HCT116 (cell line): ENCODE measurements around the gene RPRD1B. TPM values are rescaled to one million over a fixed set of nuclear protein-coding genes. Genes with fewer than 3 reads are reported as not detected.

Experiments used
- ATAC-seq: fragments of 200-7000 bp; cut with Tn5 transposase; 2 replicates; pipeline ENCODE4 v1.9.1; 2020; ENCODE audit warnings: mild to moderate bottlenecking, moderate library complexity
- BruUV-seq: library from RNA; stranded (reverse); fragments of 400-500 nt; replicated peaks from 2 replicates; lab custom pipeline; 2021; lab: Mats Ljungman, UMichigan
- CTCF ChIA-PET: fragments of 300-600 bp; sonication (Branson Sonifier 250); formaldehyde crosslinking; loops from one replicate; lab custom pipeline; 2021; ENCODE audit warnings: antibody characterized with exemption; lab: Charles Lee
- POLR2A ChIA-PET: fragments of 300-600, 350-600 bp; sonication (Branson Sonifier 250); formaldehyde crosslinking; loops from one replicate; lab custom pipeline; 2021; ENCODE audit warnings: antibody characterized with exemption; lab: Charles Lee
- RAD21 ChIA-PET, 2 experiments: fragments of 300-600 bp; sonication (Branson Sonifier 250); formaldehyde crosslinking; loops; one replicate each; lab custom pipeline; 2023; ENCODE audit warnings: low total read pairs in 2 of 2; ENCODE audit not compliant: uncharacterized antibody in 2 of 2, unreplicated experiment in 2 of 2, low non-redundant PET in 1 of 2; lab: Charles Lee
- DNase-seq: peaks from one replicate; pipeline ENCODE4 v3.0.0-alpha.2; 2010; ENCODE audit warnings: low read depth, low spot score
- H2AFZ ChIP-seq: fragments of 200-600 bp; shearing (Covaris generic), sonication (generic); 2 replicates; pipeline ENCODE4 v1.6.1; 2017; ENCODE audit warnings: low read depth, mixed run types, mixed read lengths, antibody characterized with exemption, low read length; ENCODE audit not compliant: poor library complexity, severe bottlenecking
- H3K27ac ChIP-seq: 2 replicates; pipeline ENCODE4 v1.5.1; 2012; ENCODE audit warnings: low read depth, low read length
- H3K27me3 ChIP-seq: fragments of 200-600 bp; sonication (generic); 2 replicates; pipeline ENCODE4 v1.6.1; 2016; ENCODE audit warnings: mixed run types, low read length, mixed read lengths; ENCODE audit not compliant: insufficient read depth
- H3K36me3 ChIP-seq, 2 experiments: fragments of 200-500 bp in 1 of 2; fragments of 200-600 bp in 1 of 2; sonication (Bioruptor generic) in 1 of 2; sonication (generic) in 1 of 2; 2 replicates each; pipeline versions ENCODE4 v1.5.1 to v1.6.1; 2014 to 2016; ENCODE audit warnings: low read length in 2 of 2, inconsistent platforms in 1 of 2, mixed read lengths in 1 of 2, mixed run types in 1 of 2; ENCODE audit not compliant: insufficient read depth in 2 of 2, control insufficient read depth in 1 of 2
- H3K4me1 ChIP-seq, 2 experiments: fragments of 200-600 bp in 1 of 2; sonication (generic) in 1 of 2; 2 replicates each; pipeline versions ENCODE4 v1.5.1 to v1.6.1; 2012 to 2017; ENCODE audit warnings: low read length in 2 of 2, inconsistent platforms in 1 of 2, mild to moderate bottlenecking in 1 of 2, mixed read lengths in 1 of 2, mixed run types in 1 of 2, moderate library complexity in 1 of 2; ENCODE audit not compliant: insufficient read depth in 2 of 2, control insufficient read depth in 1 of 2
- H3K4me2 ChIP-seq: fragments of 200-600 bp; sonication (generic); 2 replicates; pipeline ENCODE4 v1.6.1; 2017; ENCODE audit warnings: mixed run types, low read length, mixed read lengths
- H3K4me3 ChIP-seq, 2 experiments: fragments of 200-600 bp in 1 of 2; sonication (generic) in 1 of 2; replicated peaks in 1 of 2; 2 replicates each; pipeline ENCODE4 v1.5.1; 2011 to 2016; ENCODE audit warnings: low read length in 2 of 2, control low read depth in 1 of 2, low read depth in 1 of 2, mild to moderate bottlenecking in 1 of 2, mixed read lengths in 1 of 2, mixed run types in 1 of 2
- H3K79me2 ChIP-seq: fragments of 200-600 bp; sonication (generic); 2 replicates; pipeline ENCODE4 v1.6.1; 2017; ENCODE audit warnings: mild to moderate bottlenecking, mixed run types, low read length, moderate library complexity, mixed read lengths; ENCODE audit not compliant: insufficient read depth
- H3K9ac ChIP-seq: fragments of 200-600 bp; sonication (generic); 2 replicates; pipeline ENCODE4 v1.6.1; 2016; ENCODE audit warnings: low read length, mixed read lengths
- H3K9me2 ChIP-seq: fragments of 200-600 bp; sonication (generic), shearing (Covaris generic); 2 replicates; pipeline ENCODE4 v1.6.1; 2017; ENCODE audit warnings: mixed run types, mild to moderate bottlenecking, moderate library complexity; ENCODE audit not compliant: insufficient read depth
- H3K9me3 ChIP-seq, 2 experiments: fragments of 200-500 bp in 1 of 2; fragments of 200-600 bp in 1 of 2; sonication (Bioruptor generic) in 1 of 2; sonication (generic) in 1 of 2; 2 replicates each; pipeline ENCODE4 v1.6.1; 2014 to 2017; ENCODE audit warnings: low read length in 2 of 2, mixed read lengths in 2 of 2, inconsistent platforms in 1 of 2, low read depth in 1 of 2, mild to moderate bottlenecking in 1 of 2, mixed run types in 1 of 2, moderate library complexity in 1 of 2; ENCODE audit not compliant: control insufficient read depth in 1 of 2, insufficient read depth in 1 of 2
- H4K20me1 ChIP-seq: fragments of 200-600 bp; sonication (generic), shearing (Covaris generic); 2 replicates; pipeline ENCODE4 v1.6.1; 2017; ENCODE audit warnings: mixed run types, mild to moderate bottlenecking, moderate library complexity; ENCODE audit not compliant: insufficient read depth
- ATF3 ChIP-seq: IDR thresholded peaks from 2 replicates; pipeline ENCODE4 v1.6.1; 2012
- CBX3 ChIP-seq: IDR thresholded peaks from 2 replicates; pipeline ENCODE4 v1.6.1; 2012; ENCODE audit warnings: low read depth
- CEBPB ChIP-seq: IDR thresholded peaks from 2 replicates; pipeline ENCODE4 v1.6.1; 2012; ENCODE audit warnings: low read depth
- CTCF ChIP-seq, 3 experiments: fragments of 200-600 bp in 1 of 3; sonication (generic) in 1 of 3; IDR thresholded peaks in 2 of 3; conservative IDR thresholded peaks in 1 of 3; 2 replicates each; pipeline ENCODE4 v1.5.1; 2012 to 2017; ENCODE audit warnings: low read depth in 2 of 3, low read length in 2 of 3, antibody characterized with exemption in 1 of 3, borderline replicate concordance in 1 of 3, control low read depth in 1 of 3, mild to moderate bottlenecking in 1 of 3, mixed read lengths in 1 of 3, mixed run types in 1 of 3, moderate library complexity in 1 of 3; ENCODE audit not compliant: insufficient read depth in 1 of 3
- ELF1 ChIP-seq: IDR thresholded peaks from 2 replicates; pipeline ENCODE4 v1.6.1; 2012; ENCODE audit warnings: low read depth, borderline replicate concordance
- EZH2phosphoT487 ChIP-seq: fragments of 200-600 bp; IDR thresholded peaks from 2 replicates; pipeline ENCODE4 v1.6.1; 2018; ENCODE audit warnings: antibody characterized with exemption, borderline replicate concordance
- FOSL1 ChIP-seq: IDR thresholded peaks from 2 replicates; pipeline ENCODE4 v1.6.1; 2012; ENCODE audit warnings: low read depth
- JUND ChIP-seq: IDR thresholded peaks from 2 replicates; pipeline ENCODE4 v1.6.1; 2012
- MAX ChIP-seq: IDR thresholded peaks from 2 replicates; pipeline ENCODE4 v1.6.1; 2012
- POLR2A ChIP-seq: IDR thresholded peaks from 2 replicates; pipeline ENCODE4 v1.7.0; 2011; ENCODE audit warnings: borderline replicate concordance; ENCODE audit not compliant: insufficient read depth, insufficient read length; ENCODE audit errors: extremely low read depth
- POLR2AphosphoS5 ChIP-seq: IDR thresholded peaks from 2 replicates; pipeline ENCODE4 v1.6.1; 2011; ENCODE audit warnings: mild to moderate bottlenecking, low read depth, low read length, moderate library complexity
- RAD21 ChIP-seq: IDR thresholded peaks from 2 replicates; pipeline ENCODE4 v1.6.1; 2012; ENCODE audit warnings: low read depth, mild to moderate bottlenecking
- REST ChIP-seq: IDR thresholded peaks from 2 replicates; pipeline ENCODE4 v1.6.1; 2012; ENCODE audit warnings: low read depth
- SIN3A ChIP-seq: IDR thresholded peaks from 2 replicates; pipeline ENCODE4 v1.6.1; 2012; ENCODE audit warnings: low read depth
- SRF ChIP-seq: IDR thresholded peaks from 2 replicates; pipeline ENCODE4 v1.6.1; 2012; ENCODE audit warnings: low read depth
- TCF7L2 ChIP-seq: IDR thresholded peaks from 2 replicates; pipeline ENCODE4 v1.7.0; 2011; ENCODE audit warnings: borderline replicate concordance, inconsistent platforms; ENCODE audit not compliant: insufficient read depth, insufficient read length; ENCODE audit errors: extremely low read depth
- YY1 ChIP-seq: IDR thresholded peaks from 2 replicates; pipeline ENCODE4 v1.6.1; 2011; ENCODE audit warnings: low read length, low read depth, moderate library complexity, mild to moderate bottlenecking; ENCODE audit not compliant: insufficient replicate concordance; ENCODE audit errors: extremely low read depth
- ZBTB33 ChIP-seq: IDR thresholded peaks from 2 replicates; pipeline ENCODE4 v1.6.1; 2011; ENCODE audit warnings: mild to moderate bottlenecking, low read length, moderate library complexity; ENCODE audit not compliant: insufficient replicate concordance; ENCODE audit errors: extremely low read depth
- ZFX ChIP-seq: fragments of 450-650 bp; IDR thresholded peaks from 2 replicates; pipeline ENCODE4 v1.6.1; 2017
- intact Hi-C: fragments of 100-400 bp; cut with micrococcal nuclease; formaldehyde crosslinking; loops from 2 replicates; pipeline ENCODE4 v1.10.0; 2022
- total RNA-seq: library from RNA; stranded (reverse); gene quantifications from one replicate; pipeline ENCODE4 v1.2.1, GENCODE V29; 2021; ENCODE audit not compliant: unreplicated experiment

Gene RPRD1B
- total RNA-seq, 1 experiment from 2014 or later = 30.7 TPM

- Histone ChIP-seq H3K36me3 (peaks cover 42 to 43% of the 10 kb centered on the region in 2 experiments; a peak in 3 of 4 replicates), H3K9me2 (no peaks in the 10 kb centered on the region)
These were observed 41.6 kb upstream of the RPRD1B start for GRCh38 chr20:37991908-37992307.

More at GRCh38 chr20:37991908-37992307, 41.6 kb upstream of the RPRD1B start:
- H3K27ac ChIP-seq = no peak overlapping the region
- DNase-seq (no peak), ATAC-seq (no peak)
- ChIA-PET RAD21 (no interaction called here), POLR2A (no interaction called here), CTCF (interaction anchor here (1.0 kb wide), 1 partner anchor 428 kb away, joined by 5 read pairs; no protein-coding TSS in a partner anchor)
- no peaks in the 10 kb centered on the region for H4K20me1 ChIP-seq
- no peak overlapping the region for H3K4me3 ChIP-seq
- H3K9ac ChIP-seq = no peak overlapping the region
- intact Hi-C loops = loop anchor here (1.0 kb wide), 1 partner anchor 428 kb away; no protein-coding TSS in a partner anchor
- no peak overlapping the region for H2AFZ ChIP-seq
- H3K79me2 ChIP-seq = no peaks in the 10 kb centered on the region
- TF ChIP-seq RAD21 (no peak), ELF1 (no peak), YY1 (no peak), CTCF (IDR thresholded peaks at IDR 0.05 in 2 of 3, conservative IDR thresholded peaks at IDR 0.05 in 1 of 3; ENCODE audit: borderline replicate concordance in 1 of 3, insufficient read depth in 1 of 3, low read depth in 2 of 3, low read length in 2 of 3) (no peak), ZBTB33 (no peak), CBX3 (no peak), SIN3A (no peak), FOSL1 (no peak), EZH2phosphoT487 (no peak), REST (no peak), POLR2A (no peak), POLR2AphosphoS5 (no peak), MAX (no peak), CEBPB (no peak), JUND (no peak), ATF3 (no peak), SRF (no peak), ZFX (no peak), TCF7L2 (no peak)
- no peaks in the 10 kb centered on the region for H3K27me3 ChIP-seq
- no peaks in the 10 kb centered on the region for H3K9me3 ChIP-seq
- BruUV-seq = no TSS peak
- H3K4me1 ChIP-seq = 0 out of 4 replicates have a peak, but pooled peaks cover 0 to 3% of the 10 kb centered on the region in 2 experiments
- no peak overlapping the region for H3K4me2 ChIP-seq
